ENCODE measurements around the gene MAP3K10. TPM values are rescaled to one million over a fixed set of nuclear protein-coding genes. Genes with fewer than 3 reads are reported as not detected.
A peak's percentile ranks its signal among the peaks of the same experiment; 100 is the strongest.

Gene MAP3K10
- total and polyA plus RNA-seq, 4 experiments from 2014 or later = 2.0 to 30.2 (median 28.4) TPM; not detected in 1

DNA sequence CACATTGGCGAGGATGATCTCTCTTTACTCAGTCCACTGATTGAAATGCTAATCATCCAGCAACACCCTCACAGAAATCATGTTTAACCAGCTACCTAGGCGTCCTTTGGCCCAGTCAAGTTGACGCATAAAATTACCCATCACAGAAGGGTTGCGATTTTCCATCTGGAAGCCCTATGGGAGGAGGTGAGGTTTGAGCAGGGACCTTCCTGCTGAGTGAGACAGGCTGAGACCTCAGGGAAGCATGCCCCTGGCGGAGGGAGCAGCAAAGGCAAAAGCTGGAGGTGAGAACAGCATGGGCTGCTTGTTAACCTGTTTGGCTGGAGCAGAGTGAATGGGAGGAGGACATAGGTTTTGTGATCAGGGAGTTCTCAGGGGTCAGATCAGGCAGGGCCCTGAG, 19.7 kb downstream of the MAP3K10 start:
- H3K4me3 Mint-ChIP-seq = no peak overlapping the region
- CTCF ChIA-PET (ENCODE audit: partially characterized antibody) = no interaction called here

DNA sequence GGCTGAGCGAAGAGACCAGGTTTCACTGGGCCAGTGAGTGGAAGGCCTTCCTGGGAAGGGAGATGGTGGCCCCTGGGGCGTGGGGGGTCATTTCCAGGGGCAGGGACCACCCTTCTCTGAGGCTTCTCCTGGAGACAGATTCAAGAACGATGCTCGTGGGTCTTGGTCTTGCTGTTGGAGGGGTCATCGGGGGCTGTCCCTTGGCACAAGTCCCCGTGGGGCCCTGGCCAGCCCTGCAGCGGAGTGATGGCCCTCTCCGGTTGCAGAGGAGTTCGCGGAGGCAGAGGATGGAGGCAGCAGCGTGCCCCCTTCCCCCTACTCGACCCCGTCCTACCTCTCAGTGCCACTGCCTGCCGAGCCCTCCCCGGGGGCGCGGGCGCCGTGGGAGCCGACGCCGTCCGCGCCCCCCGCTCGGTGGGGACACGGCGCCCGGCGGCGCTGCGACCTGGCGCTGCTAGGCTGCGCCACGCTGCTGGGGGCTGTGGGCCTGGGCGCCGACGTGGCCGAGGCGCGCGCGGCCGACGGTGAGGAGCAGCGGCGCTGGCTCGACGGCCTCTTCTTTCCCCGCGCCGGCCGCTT, 22.1 kb downstream of the MAP3K10 start:
- no peak overlapping the region for H3K27ac ChIP-seq (ENCODE audit: low read depth, low read length)
- no peak overlapping the region for H3K4me3 ChIP-seq (ENCODE audit: low read length in 2 of 2)
- intact Hi-C loops (cut with micrococcal nuclease) = no loop called here
- H3K27me3 Mint-ChIP-seq = peaks cover 10 to 14% of the 10 kb centered on the region in 2 donors
- no peak overlapping the region for H3K27ac Mint-ChIP-seq
- no peaks in the 10 kb centered on the region for H3K9me3 Mint-ChIP-seq
- no peak for DNase-seq
- ChIA-PET CTCF (ENCODE audit: partially characterized antibody) (no interaction called here), POLR2A (ENCODE audit: partially characterized antibody) (no interaction called here)
- H3K4me3 Mint-ChIP-seq = no peak overlapping the region
- peaks cover 20% of the 10 kb centered on the region for H3K27me3 ChIP-seq (ENCODE audit: insufficient read depth, low read length)
- no peaks in the 10 kb centered on the region for H3K36me3 ChIP-seq (ENCODE audit: insufficient read depth, low read length)
- peaks cover 14 to 16% of the 10 kb centered on the region in 2 donors for H3K36me3 Mint-ChIP-seq
- H3K9me3 ChIP-seq (ENCODE audit: control insufficient read depth in 1 of 2, low read length in 2 of 2) = no peaks in the 10 kb centered on the region
- peaks cover 4 to 8% (median 5%) of the 10 kb centered on the region in 4 donors for H3K4me1 Mint-ChIP-seq
- H3K4me1 ChIP-seq (ENCODE audit: insufficient read depth, low read length) = peaks cover 12% of the 10 kb centered on the region

More for the DNA sequence above, 19.7 kb downstream of the MAP3K10 start:
- Histone ChIP-seq H3K4me1 (ENCODE audit: insufficient read depth, low read length) (no peaks in the 10 kb centered on the region), H3K27ac (ENCODE audit: low read depth, low read length) (no peak overlapping the region), H3K27me3 (ENCODE audit: insufficient read depth, low read length) (peaks cover 1% of the 10 kb centered on the region), H3K9me3 (ENCODE audit: control insufficient read depth in 1 of 2, low read length in 2 of 2) (no peaks in the 10 kb centered on the region), H3K36me3 (ENCODE audit: insufficient read depth, low read length) (no peaks in the 10 kb centered on the region), H3K4me3 (ENCODE audit: low read length in 2 of 2) (no peak overlapping the region)
- Mint-ChIP-seq H3K4me1 (no peaks in the 10 kb centered on the region), H3K27ac (no peak overlapping the region), H3K9me3 (no peaks in the 10 kb centered on the region), H3K36me3 (peaks cover 16 to 17% of the 10 kb centered on the region in 2 donors), H3K27me3 (peaks cover 0 to under 1% of the 10 kb centered on the region in 2 donors)
- no peak for DNase-seq
- POLR2A ChIA-PET (ENCODE audit: partially characterized antibody) = no interaction called here
- intact Hi-C loops (cut with micrococcal nuclease) = no loop called here

DNA sequence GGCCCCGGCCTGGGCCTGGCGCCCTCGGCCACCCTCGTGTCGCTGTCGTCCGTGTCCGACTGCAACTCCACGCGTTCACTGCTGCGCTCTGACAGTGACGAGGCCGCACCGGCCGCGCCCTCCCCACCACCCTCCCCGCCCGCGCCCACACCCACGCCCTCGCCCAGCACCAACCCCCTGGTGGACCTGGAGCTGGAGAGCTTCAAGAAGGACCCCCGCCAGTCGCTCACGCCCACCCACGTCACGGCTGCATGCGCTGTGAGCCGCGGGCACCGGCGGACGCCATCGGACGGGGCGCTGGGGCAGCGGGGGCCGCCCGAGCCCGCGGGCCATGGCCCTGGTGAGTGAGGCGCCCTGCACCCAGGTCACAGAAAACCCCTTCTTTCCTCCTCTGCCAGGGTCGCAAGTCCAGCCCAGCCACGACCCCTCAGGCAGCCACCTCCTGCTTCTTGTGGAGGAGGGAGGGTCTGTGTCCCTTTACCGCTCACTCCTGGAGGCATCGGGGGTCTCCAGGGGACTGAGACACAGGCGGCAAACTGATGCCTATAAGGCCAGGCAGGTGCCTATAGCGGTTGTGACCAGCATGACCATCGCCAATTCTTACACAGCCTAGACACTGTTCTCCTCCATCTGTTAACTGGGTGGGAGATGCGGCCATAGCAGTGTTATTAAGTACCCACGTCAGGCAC, 22.8 kb downstream of the MAP3K10 start:
- no peak overlapping the region for H3K27ac ChIP-seq (ENCODE audit: low read depth, low read length)
- H3K36me3 Mint-ChIP-seq = peaks cover 12 to 15% of the 10 kb centered on the region in 2 donors
- no peak for DNase-seq
- no peak overlapping the region for H3K4me3 ChIP-seq (ENCODE audit: low read length in 2 of 2)
- H3K4me3 Mint-ChIP-seq = no peak overlapping the region
- H3K27me3 Mint-ChIP-seq = peaks cover 12 to 17% of the 10 kb centered on the region in 2 donors
- H3K4me1 ChIP-seq (ENCODE audit: insufficient read depth, low read length) = peaks cover 12% of the 10 kb centered on the region
- intact Hi-C loops (cut with micrococcal nuclease) = no loop called here
- no peaks in the 10 kb centered on the region for H3K9me3 Mint-ChIP-seq
- H3K9me3 ChIP-seq (ENCODE audit: control insufficient read depth in 1 of 2, low read length in 2 of 2) = no peaks in the 10 kb centered on the region
- no peak overlapping the region for H3K27ac Mint-ChIP-seq
- H3K4me1 Mint-ChIP-seq = peaks cover 4 to 8% (median 5%) of the 10 kb centered on the region in 4 donors
- POLR2A ChIA-PET (ENCODE audit: partially characterized antibody) = interaction anchor here (0.5 kb wide), 1 partner anchor 15 kb away, joined by 3 read pairs; no protein-coding TSS in a partner anchor
- H3K27me3 ChIP-seq (ENCODE audit: insufficient read depth, low read length) = peaks cover 25% of the 10 kb centered on the region
- H3K36me3 ChIP-seq (ENCODE audit: insufficient read depth, low read length) = no peaks in the 10 kb centered on the region
- CTCF ChIA-PET (ENCODE audit: partially characterized antibody) = no interaction called here

DNA sequence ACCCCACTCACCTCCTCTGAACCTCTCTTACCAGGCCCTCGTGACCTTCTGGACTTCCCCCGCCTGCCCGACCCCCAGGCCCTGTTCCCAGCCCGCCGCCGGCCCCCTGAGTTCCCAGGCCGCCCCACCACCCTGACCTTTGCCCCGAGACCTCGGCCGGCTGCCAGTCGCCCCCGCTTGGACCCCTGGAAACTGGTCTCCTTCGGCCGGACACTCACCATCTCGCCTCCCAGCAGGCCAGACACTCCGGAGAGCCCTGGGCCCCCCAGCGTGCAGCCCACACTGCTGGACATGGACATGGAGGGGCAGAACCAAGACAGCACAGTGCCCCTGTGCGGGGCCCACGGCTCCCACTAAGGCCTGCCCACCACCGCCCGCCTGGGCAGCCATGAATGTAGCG, 23.7 kb downstream of the MAP3K10 start:
- peaks cover 4 to 8% (median 5%) of the 10 kb centered on the region in 4 donors for H3K4me1 Mint-ChIP-seq
- no peak overlapping the region for H3K4me3 Mint-ChIP-seq
- H3K36me3 Mint-ChIP-seq = peaks cover 7 to 13% of the 10 kb centered on the region in 2 donors
- ChIA-PET POLR2A (ENCODE audit: partially characterized antibody) (interaction anchor here (0.5 kb wide), 1 partner anchor 14 kb away, joined by 3 read pairs; no protein-coding TSS in a partner anchor), CTCF (ENCODE audit: partially characterized antibody) (no interaction called here)
- intact Hi-C loops (cut with micrococcal nuclease) = no loop called here
- no peak overlapping the region for H3K27ac Mint-ChIP-seq
- H3K27ac ChIP-seq (ENCODE audit: low read depth, low read length) = no peak overlapping the region
- H3K9me3 ChIP-seq (ENCODE audit: control insufficient read depth in 1 of 2, low read length in 2 of 2) = no peaks in the 10 kb centered on the region
- H3K36me3 ChIP-seq (ENCODE audit: insufficient read depth, low read length) = no peaks in the 10 kb centered on the region
- peaks cover 12% of the 10 kb centered on the region for H3K4me1 ChIP-seq (ENCODE audit: insufficient read depth, low read length)
- no peaks in the 10 kb centered on the region for H3K9me3 Mint-ChIP-seq
- H3K4me3 ChIP-seq (ENCODE audit: low read length in 2 of 2) = no peak overlapping the region
- H3K27me3 Mint-ChIP-seq = peaks cover 21 to 23% of the 10 kb centered on the region in 2 donors
- no peak for DNase-seq
- H3K27me3 ChIP-seq (ENCODE audit: insufficient read depth, low read length) = peaks cover 25% of the 10 kb centered on the region

DNA sequence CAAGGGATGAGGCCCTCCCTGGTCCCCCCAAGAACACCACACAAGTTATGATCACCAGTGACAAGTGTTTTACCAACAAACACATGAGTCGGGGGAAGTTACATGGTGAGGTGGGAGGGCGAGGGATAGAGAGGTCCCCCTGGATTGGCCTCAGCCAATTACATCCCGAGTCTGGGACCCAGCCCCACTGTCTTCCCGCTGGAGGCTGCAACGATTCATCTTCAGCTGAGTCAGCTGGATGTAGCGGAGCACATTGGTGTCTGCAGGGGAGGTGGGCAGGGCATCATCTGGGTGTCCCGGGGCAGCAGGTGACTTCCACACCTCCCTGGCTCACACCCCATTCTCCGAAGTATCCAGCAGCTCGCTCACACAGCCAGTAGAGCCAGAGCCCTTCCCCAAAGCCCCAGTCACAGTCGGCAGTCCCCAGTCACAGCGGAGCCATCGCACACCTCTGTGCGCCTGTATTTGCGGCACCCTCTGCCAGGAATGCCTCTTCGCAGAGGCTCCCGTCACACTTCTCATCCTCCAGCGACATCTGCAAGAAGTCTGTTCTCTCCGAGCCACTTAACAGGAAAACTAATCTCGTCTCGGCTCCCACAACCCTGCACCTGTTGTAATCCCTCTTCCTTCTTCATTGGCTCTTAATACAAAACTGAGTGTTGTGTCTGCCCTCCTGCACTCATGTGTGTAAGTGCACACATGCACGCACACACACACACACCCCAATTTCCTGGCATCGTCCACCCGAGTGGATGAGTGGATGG, 25.0 kb downstream of the MAP3K10 start:
- intact Hi-C loops (cut with micrococcal nuclease) = no loop called here
- H3K27me3 ChIP-seq (ENCODE audit: insufficient read depth, low read length) = peaks cover 25% of the 10 kb centered on the region
- Mint-ChIP-seq H3K27ac (peak overlapping the region in 2 of 7 donors; percentile 25 to 40), H3K9me3 (no peaks in the 10 kb centered on the region), H3K4me1 (peaks cover 4 to 8% (median 5%) of the 10 kb centered on the region in 4 donors), H3K36me3 (peaks cover 3 to 7% of the 10 kb centered on the region in 2 donors), H3K4me3 (peak overlapping the region in 2 of 8 donors; percentile 2 to 14), H3K27me3 (peaks cover 26 to 30% of the 10 kb centered on the region in 2 donors)
- no peak overlapping the region for H3K4me3 ChIP-seq (ENCODE audit: low read length in 2 of 2)
- POLR2A ChIA-PET (ENCODE audit: partially characterized antibody) = no interaction called here
- no peak overlapping the region for H3K27ac ChIP-seq (ENCODE audit: low read depth, low read length)
- CTCF ChIA-PET (ENCODE audit: partially characterized antibody) = no interaction called here
- H3K9me3 ChIP-seq (ENCODE audit: control insufficient read depth in 1 of 2, low read length in 2 of 2) = no peaks in the 10 kb centered on the region
- H3K36me3 ChIP-seq (ENCODE audit: insufficient read depth, low read length) = no peaks in the 10 kb centered on the region
- peaks cover 12% of the 10 kb centered on the region for H3K4me1 ChIP-seq (ENCODE audit: insufficient read depth, low read length)
- DNase-seq = no peak

DNA sequence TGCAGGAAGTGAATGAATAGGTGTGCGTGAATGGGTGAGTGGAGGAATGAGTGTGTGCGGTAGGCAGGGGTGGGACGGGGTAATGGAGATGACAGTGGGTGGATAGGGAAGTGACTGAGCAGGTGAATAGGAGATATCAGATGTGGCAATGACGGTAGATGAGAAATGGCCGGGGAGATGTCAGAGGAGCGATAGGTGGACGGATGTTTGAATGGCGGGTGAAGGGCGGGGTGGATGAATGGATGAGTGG, 25.5 kb downstream of the MAP3K10 start:
- Mint-ChIP-seq H3K27me3 (peaks cover 27 to 32% of the 10 kb centered on the region in 2 donors), H3K36me3 (peaks cover 3% of the 10 kb centered on the region in 2 donors), H3K9me3 (no peaks in the 10 kb centered on the region), H3K4me3 (peak overlapping the region in 1 of 8 donors; percentile 14), H3K4me1 (peaks cover 4 to 8% (median 5%) of the 10 kb centered on the region in 4 donors), H3K27ac (peak overlapping the region in 4 of 7 donors; percentile 25 to 82 (median 40))
- ChIA-PET CTCF (ENCODE audit: partially characterized antibody) (no interaction called here), POLR2A (ENCODE audit: partially characterized antibody) (no interaction called here)
- H3K27ac ChIP-seq (ENCODE audit: low read depth, low read length) = no peak overlapping the region
- no peaks in the 10 kb centered on the region for H3K9me3 ChIP-seq (ENCODE audit: control insufficient read depth in 1 of 2, low read length in 2 of 2)
- intact Hi-C loops (cut with micrococcal nuclease) = no loop called here
- H3K4me1 ChIP-seq (ENCODE audit: insufficient read depth, low read length) = peaks cover 12% of the 10 kb centered on the region
- DNase-seq = no peak
- no peaks in the 10 kb centered on the region for H3K36me3 ChIP-seq (ENCODE audit: insufficient read depth, low read length)
- no peak overlapping the region for H3K4me3 ChIP-seq (ENCODE audit: low read length in 2 of 2)
- H3K27me3 ChIP-seq (ENCODE audit: insufficient read depth, low read length) = peaks cover 25% of the 10 kb centered on the region

DNA sequence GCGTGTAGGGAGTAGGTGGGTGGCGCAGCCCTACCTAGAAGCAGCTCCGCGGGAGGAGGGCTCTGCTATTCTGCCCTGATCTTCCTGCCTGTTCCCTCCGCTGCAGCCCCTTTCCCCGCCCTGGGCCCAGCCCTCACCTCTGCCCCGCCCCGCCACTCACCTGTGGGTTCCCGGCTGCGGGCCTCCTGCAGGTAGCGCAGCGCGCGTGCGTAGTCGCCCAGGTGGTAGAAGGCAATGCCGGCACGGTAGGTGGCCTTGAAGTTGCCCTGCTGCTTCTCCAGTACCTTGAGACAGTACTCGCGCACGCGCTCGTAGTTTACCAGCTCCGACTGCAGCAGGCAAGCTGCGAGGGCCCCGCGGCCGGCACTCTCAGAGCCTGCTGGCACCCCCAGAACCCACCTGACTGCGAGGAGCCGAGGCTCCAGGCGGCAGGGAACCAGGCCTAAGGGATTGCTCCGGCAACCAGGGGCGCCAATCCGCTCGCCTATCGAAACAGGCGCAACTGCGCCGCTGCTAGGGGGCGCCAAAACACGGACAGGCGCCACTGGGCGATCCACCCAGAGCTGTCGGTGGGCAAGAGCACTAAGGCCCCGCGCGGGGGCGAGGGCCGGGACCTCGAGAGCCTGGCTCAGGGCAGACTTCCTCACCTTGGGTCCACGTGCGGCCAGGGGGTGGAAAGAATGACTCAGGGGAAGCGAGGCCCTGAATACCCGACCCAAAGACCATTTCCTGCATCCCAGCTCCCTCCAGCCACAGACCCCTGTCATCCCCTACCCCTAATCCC, 26.0 kb downstream of the MAP3K10 start:
- H3K27ac Mint-ChIP-seq = peak overlapping the region in 1 of 7 donors; percentile 40
- Histone ChIP-seq H3K36me3 (ENCODE audit: insufficient read depth, low read length) (no peaks in the 10 kb centered on the region), H3K4me3 (ENCODE audit: low read length in 2 of 2) (no peak overlapping the region), H3K9me3 (ENCODE audit: control insufficient read depth in 1 of 2, low read length in 2 of 2) (no peaks in the 10 kb centered on the region), H3K4me1 (ENCODE audit: insufficient read depth, low read length) (peaks cover 12% of the 10 kb centered on the region), H3K27me3 (ENCODE audit: insufficient read depth, low read length) (peaks cover 25% of the 10 kb centered on the region), H3K27ac (ENCODE audit: low read depth, low read length) (no peak overlapping the region)
- H3K36me3 Mint-ChIP-seq = peaks cover 3% of the 10 kb centered on the region in 2 donors
- intact Hi-C loops (cut with micrococcal nuclease) = no loop called here
- peaks cover 7 to 14% (median 10%) of the 10 kb centered on the region in 4 donors for H3K4me1 Mint-ChIP-seq
- peaks cover 0 to 3% (median 1%) of the 10 kb centered on the region in 8 donors for H3K9me3 Mint-ChIP-seq
- peaks cover 30 to 36% of the 10 kb centered on the region in 2 donors for H3K27me3 Mint-ChIP-seq
- peak overlapping the region in 1 of 8 donors; percentile 14 for H3K4me3 Mint-ChIP-seq
- DNase-seq = no peak
- ChIA-PET POLR2A (ENCODE audit: partially characterized antibody) (no interaction called here), CTCF (ENCODE audit: partially characterized antibody) (no interaction called here)
